Globus pallidus (tissue), 1 donor: ENCODE results near the gene RXFP3.

Source experiments
- DNase-seq: peaks from one replicate; pipeline ENCODE4 v3.0.0-alpha.2; 2015; ENCODE audit warnings: low spot score

Gene RXFP3

DNA sequence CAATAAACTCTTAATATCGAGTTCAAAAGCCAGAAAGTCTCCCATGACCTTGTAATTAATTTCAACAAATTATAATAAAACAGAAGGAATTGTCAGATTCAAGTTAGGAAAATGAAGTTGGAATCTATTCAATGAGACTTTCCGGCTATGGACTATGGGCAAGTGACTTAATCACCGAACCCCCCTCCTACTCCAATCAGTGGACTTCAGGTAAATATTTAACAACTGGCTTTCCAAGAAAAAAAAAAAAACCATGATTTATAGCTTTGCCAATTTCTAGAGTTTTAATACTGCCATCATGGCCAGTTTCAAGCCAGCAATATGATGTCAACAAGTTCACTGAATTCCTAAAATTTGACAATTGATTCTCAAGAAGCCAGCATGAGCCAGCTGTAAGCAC lies 43.8 kb downstream of the RXFP3 start:
- no peak for DNase-seq

DNA sequence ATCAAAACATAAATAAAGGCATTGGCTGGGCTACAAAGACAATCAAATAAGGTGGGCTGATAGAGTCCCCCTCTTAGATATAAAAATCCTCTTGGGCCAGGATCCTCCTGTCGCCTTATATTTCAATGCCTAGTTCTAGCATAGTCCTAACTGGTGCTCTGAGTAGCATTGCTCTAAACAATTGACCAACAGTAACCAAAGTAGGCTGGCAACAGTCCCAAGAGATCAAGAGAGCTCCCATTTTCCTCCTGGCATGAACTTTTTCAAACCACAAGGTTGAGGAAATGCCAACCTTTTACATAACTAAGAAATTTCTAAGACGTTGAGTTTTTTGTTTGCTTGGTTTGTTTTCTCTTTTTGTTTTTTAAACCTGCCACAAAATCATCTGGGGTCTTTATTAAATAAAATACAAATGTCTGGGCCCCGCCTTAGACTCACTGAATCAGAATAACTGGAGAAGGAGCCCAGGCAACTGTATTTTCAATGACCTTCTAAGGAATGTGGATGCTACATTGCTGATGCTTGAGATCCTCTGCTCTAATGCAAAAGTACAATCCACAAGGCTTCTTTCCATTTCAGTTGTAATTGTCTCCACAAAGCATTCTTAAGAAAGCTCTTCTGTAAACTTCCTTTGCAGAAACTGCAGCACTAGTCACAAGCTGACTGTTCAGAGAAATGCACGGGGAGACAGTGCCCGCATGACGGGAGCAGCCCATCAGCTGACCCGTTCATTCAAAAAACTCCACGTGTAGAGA lies 45.4 kb downstream of the RXFP3 start:
- no peak for DNase-seq

DNA sequence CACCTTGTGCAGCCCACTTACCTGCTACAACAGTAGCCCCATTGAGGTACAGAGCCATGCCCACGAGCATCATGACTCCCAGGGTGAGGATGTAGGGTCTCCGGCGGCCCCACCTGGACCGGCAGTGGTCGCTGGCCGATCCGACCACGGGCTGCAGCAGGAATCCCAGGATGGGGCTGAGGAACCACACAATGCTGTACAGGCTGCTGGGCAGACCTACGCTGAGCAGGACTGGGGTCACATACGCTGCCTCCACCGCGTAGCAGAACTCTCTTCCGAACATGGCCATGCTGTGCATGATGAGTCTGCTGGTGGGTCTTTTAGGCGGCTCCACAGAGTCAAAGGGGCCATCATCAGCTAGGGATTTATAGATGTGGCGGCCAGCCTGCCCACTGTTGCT lies 48.0 kb downstream of the RXFP3 start:
- no peak for DNase-seq

DNA sequence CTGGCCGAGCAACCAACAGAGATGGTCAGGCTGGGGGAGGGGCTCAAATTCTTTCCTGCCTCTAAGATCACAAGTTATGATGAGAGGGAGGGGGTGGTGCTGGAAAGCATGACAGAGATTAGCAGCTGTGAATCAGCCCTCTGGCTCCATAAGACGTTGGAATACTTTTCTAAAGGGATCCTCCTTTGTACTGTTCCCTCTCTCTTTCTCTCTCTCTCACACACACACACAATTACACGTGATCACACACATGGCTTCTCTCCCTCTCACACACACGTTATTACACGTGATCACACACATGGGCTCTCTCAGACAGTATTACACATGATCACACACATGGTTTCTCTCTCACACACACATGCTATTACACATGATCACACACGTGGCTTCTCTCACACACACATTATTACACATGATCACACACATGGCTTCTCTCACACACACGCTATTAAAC lies 48.5 kb downstream of the RXFP3 start, which contains the start of gene SLC45A2:
Gene SLC45A2 (minus strand): TSS at position 23 of the 454 bp plus-strand sequence. CDS start 110 bp downstream, outside the sequence.
- DNase-seq, result no peak

DNA sequence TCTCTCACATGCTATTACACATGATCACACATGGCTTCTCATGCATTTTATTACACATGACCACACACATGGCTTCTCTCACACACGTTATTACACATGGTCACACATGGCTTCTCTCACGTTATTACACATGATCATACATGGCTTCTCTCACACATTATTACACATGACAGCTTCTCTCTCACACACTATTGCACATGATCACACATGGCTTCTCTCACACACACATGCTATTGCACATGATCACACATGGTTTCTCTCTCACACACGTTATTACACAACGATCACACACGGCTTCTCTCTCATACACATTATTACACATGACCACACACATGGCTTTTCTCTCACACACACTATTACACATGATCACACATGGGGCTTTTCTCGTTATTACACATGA lies 49.3 kb downstream of the RXFP3 start:
- DNase-seq, result no peak
